HCT116 (cell line): ENCODE results near the gene ATRIP. TPM values are rescaled to one million over a fixed set of nuclear protein-coding genes. Genes with fewer than 3 reads are reported as not detected.

Experiments
- ATAC-seq: fragments of 200-7000 bp; cut with Tn5 transposase; 2 replicates; pipeline ENCODE4 v1.9.1; 2020; ENCODE audit warnings: mild to moderate bottlenecking, moderate library complexity
- BruUV-seq: library from RNA; stranded (reverse); fragments of 400-500 nt; replicated peaks from 2 replicates; lab custom pipeline; 2021; lab: Mats Ljungman, UMichigan
- CTCF ChIA-PET: fragments of 300-600 bp; sonication (Branson Sonifier 250); formaldehyde crosslinking; loops from one replicate; lab custom pipeline; 2021; ENCODE audit warnings: antibody characterized with exemption; lab: Charles Lee
- POLR2A ChIA-PET: fragments of 300-600, 350-600 bp; sonication (Branson Sonifier 250); formaldehyde crosslinking; loops from one replicate; lab custom pipeline; 2021; ENCODE audit warnings: antibody characterized with exemption; lab: Charles Lee
- RAD21 ChIA-PET, 2 experiments: fragments of 300-600 bp; sonication (Branson Sonifier 250); formaldehyde crosslinking; loops; one replicate each; lab custom pipeline; 2023; ENCODE audit warnings: low total read pairs in 2 of 2; ENCODE audit not compliant: uncharacterized antibody in 2 of 2, unreplicated experiment in 2 of 2, low non-redundant PET in 1 of 2; lab: Charles Lee
- DNase-seq: peaks from one replicate; pipeline ENCODE4 v3.0.0-alpha.2; 2010; ENCODE audit warnings: low read depth, low spot score
- H2AFZ ChIP-seq: fragments of 200-600 bp; shearing (Covaris generic), sonication (generic); 2 replicates; pipeline ENCODE4 v1.6.1; 2017; ENCODE audit warnings: low read depth, mixed run types, mixed read lengths, antibody characterized with exemption, low read length; ENCODE audit not compliant: poor library complexity, severe bottlenecking
- H3K27ac ChIP-seq: 2 replicates; pipeline ENCODE4 v1.5.1; 2012; ENCODE audit warnings: low read depth, low read length
- H3K27me3 ChIP-seq: fragments of 200-600 bp; sonication (generic); 2 replicates; pipeline ENCODE4 v1.6.1; 2016; ENCODE audit warnings: mixed run types, low read length, mixed read lengths; ENCODE audit not compliant: insufficient read depth
- H3K36me3 ChIP-seq, 2 experiments: fragments of 200-500 bp in 1 of 2; fragments of 200-600 bp in 1 of 2; sonication (Bioruptor generic) in 1 of 2; sonication (generic) in 1 of 2; 2 replicates each; pipeline versions ENCODE4 v1.5.1 to v1.6.1; 2014 to 2016; ENCODE audit warnings: low read length in 2 of 2, inconsistent platforms in 1 of 2, mixed read lengths in 1 of 2, mixed run types in 1 of 2; ENCODE audit not compliant: insufficient read depth in 2 of 2, control insufficient read depth in 1 of 2
- H3K4me1 ChIP-seq, 2 experiments: fragments of 200-600 bp in 1 of 2; sonication (generic) in 1 of 2; 2 replicates each; pipeline versions ENCODE4 v1.5.1 to v1.6.1; 2012 to 2017; ENCODE audit warnings: low read length in 2 of 2, inconsistent platforms in 1 of 2, mild to moderate bottlenecking in 1 of 2, mixed read lengths in 1 of 2, mixed run types in 1 of 2, moderate library complexity in 1 of 2; ENCODE audit not compliant: insufficient read depth in 2 of 2, control insufficient read depth in 1 of 2
- H3K4me2 ChIP-seq: fragments of 200-600 bp; sonication (generic); 2 replicates; pipeline ENCODE4 v1.6.1; 2017; ENCODE audit warnings: mixed run types, low read length, mixed read lengths
- H3K4me3 ChIP-seq, 2 experiments: fragments of 200-600 bp in 1 of 2; sonication (generic) in 1 of 2; replicated peaks in 1 of 2; 2 replicates each; pipeline ENCODE4 v1.5.1; 2011 to 2016; ENCODE audit warnings: low read length in 2 of 2, control low read depth in 1 of 2, low read depth in 1 of 2, mild to moderate bottlenecking in 1 of 2, mixed read lengths in 1 of 2, mixed run types in 1 of 2
- H3K79me2 ChIP-seq: fragments of 200-600 bp; sonication (generic); 2 replicates; pipeline ENCODE4 v1.6.1; 2017; ENCODE audit warnings: mild to moderate bottlenecking, mixed run types, low read length, moderate library complexity, mixed read lengths; ENCODE audit not compliant: insufficient read depth
- H3K9ac ChIP-seq: fragments of 200-600 bp; sonication (generic); 2 replicates; pipeline ENCODE4 v1.6.1; 2016; ENCODE audit warnings: low read length, mixed read lengths
- H3K9me2 ChIP-seq: fragments of 200-600 bp; sonication (generic), shearing (Covaris generic); 2 replicates; pipeline ENCODE4 v1.6.1; 2017; ENCODE audit warnings: mixed run types, mild to moderate bottlenecking, moderate library complexity; ENCODE audit not compliant: insufficient read depth
- H3K9me3 ChIP-seq, 2 experiments: fragments of 200-500 bp in 1 of 2; fragments of 200-600 bp in 1 of 2; sonication (Bioruptor generic) in 1 of 2; sonication (generic) in 1 of 2; 2 replicates each; pipeline ENCODE4 v1.6.1; 2014 to 2017; ENCODE audit warnings: low read length in 2 of 2, mixed read lengths in 2 of 2, inconsistent platforms in 1 of 2, low read depth in 1 of 2, mild to moderate bottlenecking in 1 of 2, mixed run types in 1 of 2, moderate library complexity in 1 of 2; ENCODE audit not compliant: control insufficient read depth in 1 of 2, insufficient read depth in 1 of 2
- H4K20me1 ChIP-seq: fragments of 200-600 bp; sonication (generic), shearing (Covaris generic); 2 replicates; pipeline ENCODE4 v1.6.1; 2017; ENCODE audit warnings: mixed run types, mild to moderate bottlenecking, moderate library complexity; ENCODE audit not compliant: insufficient read depth
- ATF3 ChIP-seq: IDR thresholded peaks from 2 replicates; pipeline ENCODE4 v1.6.1; 2012
- CBX3 ChIP-seq: IDR thresholded peaks from 2 replicates; pipeline ENCODE4 v1.6.1; 2012; ENCODE audit warnings: low read depth
- CEBPB ChIP-seq: IDR thresholded peaks from 2 replicates; pipeline ENCODE4 v1.6.1; 2012; ENCODE audit warnings: low read depth
- EGR1 ChIP-seq: IDR thresholded peaks from 2 replicates; pipeline ENCODE4 v1.6.1; 2012; ENCODE audit warnings: low read depth
- EZH2 ChIP-seq: fragments of 200-600 bp; sonication (generic); IDR thresholded peaks from 2 replicates; pipeline ENCODE4 v1.6.1; 2017; ENCODE audit warnings: antibody characterized with exemption, mixed run types
- EZH2phosphoT487 ChIP-seq: fragments of 200-600 bp; IDR thresholded peaks from 2 replicates; pipeline ENCODE4 v1.6.1; 2018; ENCODE audit warnings: antibody characterized with exemption, borderline replicate concordance
- FOSL1 ChIP-seq: IDR thresholded peaks from 2 replicates; pipeline ENCODE4 v1.6.1; 2012; ENCODE audit warnings: low read depth
- JUND ChIP-seq: IDR thresholded peaks from 2 replicates; pipeline ENCODE4 v1.6.1; 2012
- MAX ChIP-seq: IDR thresholded peaks from 2 replicates; pipeline ENCODE4 v1.6.1; 2012
- POLR2A ChIP-seq: IDR thresholded peaks from 2 replicates; pipeline ENCODE4 v1.7.0; 2011; ENCODE audit warnings: borderline replicate concordance; ENCODE audit not compliant: insufficient read depth, insufficient read length; ENCODE audit errors: extremely low read depth
- POLR2AphosphoS5 ChIP-seq: IDR thresholded peaks from 2 replicates; pipeline ENCODE4 v1.6.1; 2011; ENCODE audit warnings: mild to moderate bottlenecking, low read depth, low read length, moderate library complexity
- RAD21 ChIP-seq: IDR thresholded peaks from 2 replicates; pipeline ENCODE4 v1.6.1; 2012; ENCODE audit warnings: low read depth, mild to moderate bottlenecking
- REST ChIP-seq: IDR thresholded peaks from 2 replicates; pipeline ENCODE4 v1.6.1; 2012; ENCODE audit warnings: low read depth
- TCF7L2 ChIP-seq: IDR thresholded peaks from 2 replicates; pipeline ENCODE4 v1.7.0; 2011; ENCODE audit warnings: borderline replicate concordance, inconsistent platforms; ENCODE audit not compliant: insufficient read depth, insufficient read length; ENCODE audit errors: extremely low read depth
- YY1 ChIP-seq: IDR thresholded peaks from 2 replicates; pipeline ENCODE4 v1.6.1; 2011; ENCODE audit warnings: low read length, low read depth, moderate library complexity, mild to moderate bottlenecking; ENCODE audit not compliant: insufficient replicate concordance; ENCODE audit errors: extremely low read depth
- ZBTB33 ChIP-seq: IDR thresholded peaks from 2 replicates; pipeline ENCODE4 v1.6.1; 2011; ENCODE audit warnings: mild to moderate bottlenecking, low read length, moderate library complexity; ENCODE audit not compliant: insufficient replicate concordance; ENCODE audit errors: extremely low read depth
- ZFX ChIP-seq: fragments of 450-650 bp; IDR thresholded peaks from 2 replicates; pipeline ENCODE4 v1.6.1; 2017
- ZNF274 ChIP-seq: fragments of 200-500 bp; sonication (Bioruptor generic); IDR thresholded peaks from 2 replicates; pipeline ENCODE4 v1.6.1; 2014; ENCODE audit warnings: mild to moderate bottlenecking, low read depth, low read length, inconsistent platforms
- intact Hi-C: fragments of 100-400 bp; cut with micrococcal nuclease; formaldehyde crosslinking; loops from 2 replicates; pipeline ENCODE4 v1.10.0; 2022
- total RNA-seq: library from RNA; stranded (reverse); gene quantifications from one replicate; pipeline ENCODE4 v1.2.1, GENCODE V29; 2021; ENCODE audit not compliant: unreplicated experiment

The ATRIP gene
- total RNA-seq, 1 experiment from 2014 or later: 15.6 TPM

- TF ChIP-seq ZFX: no peak
- no peak for TF ChIP-seq ZNF274
- TF ChIP-seq JUND: no peak
- no peak for TF ChIP-seq EZH2phosphoT487
- TF ChIP-seq EZH2: no peak
- TF ChIP-seq, all 23 proteins: peak for 0
Observed at GRCh38 chr3:48416091-48416505, 30.4 kb upstream of the ATRIP start (continued).

GRCh38 chr3:48416546-48416945 lies 30.0 kb upstream of the ATRIP start:
- ChIA-PET CTCF (no interaction called here), RAD21 (interaction anchor here in 1 of 2 experiments (1.3 kb wide), 1 partner anchor 19 kb away, joined by 5 read pairs; no protein-coding TSS in a partner anchor), POLR2A (no interaction called here)
- intact Hi-C loops: no loop called here
- H3K9me3 ChIP-seq: no peaks in the 10 kb centered on the region
- BruUV-seq: no TSS peak
- no peak for ATAC-seq
- H3K79me2 ChIP-seq: no peaks in the 10 kb centered on the region
- TF ChIP-seq POLR2AphosphoS5: no peak
- no peak for TF ChIP-seq POLR2A
- TF ChIP-seq CBX3: no peak
- no peak for TF ChIP-seq JUND
- no peak for TF ChIP-seq EGR1
- TF ChIP-seq ZBTB33: no peak
- no peak for TF ChIP-seq FOSL1
- no peak for TF ChIP-seq MAX
- TF ChIP-seq REST: no peak
- no peak for TF ChIP-seq CEBPB
- TF ChIP-seq YY1: no peak
- no peak for TF ChIP-seq EZH2
- no peak for TF ChIP-seq EZH2phosphoT487
- no peak for TF ChIP-seq TCF7L2
- TF ChIP-seq RAD21: no peak
- TF ChIP-seq ATF3: no peak
- DNase-seq: no peak
- H3K36me3 ChIP-seq: no peaks in the 10 kb centered on the region; a peak in 1 of 4 replicates
- H3K4me1 ChIP-seq: no peaks in the 10 kb centered on the region
- H3K9ac ChIP-seq: no peak overlapping the region
- no peak overlapping the region for H3K4me2 ChIP-seq
- H2AFZ ChIP-seq: no peak overlapping the region
- H3K9me2 ChIP-seq: no peaks in the 10 kb centered on the region
- no peaks in the 10 kb centered on the region for H3K27me3 ChIP-seq
- H3K27ac ChIP-seq: no peak overlapping the region
- no peak overlapping the region for H3K4me3 ChIP-seq
- H4K20me1 ChIP-seq: no peaks in the 10 kb centered on the region
